Esophagus muscularis mucosa (tissue), 4 donors: ENCODE measurements around the gene C1orf174. TPM values are rescaled to one million over a fixed set of nuclear protein-coding genes. Genes with fewer than 3 reads are reported as not detected.
A peak's percentile ranks its signal among the peaks of the same experiment; 100 is the strongest.

Experiments
- DNase-seq: peaks from one replicate; pipeline ENCODE4 v3.0.0-alpha.2; 2017; ENCODE audit errors: extremely low spot score
- H3K27ac ChIP-seq, 4 donors: fragments of 200-600 bp; sonication (generic); replicated peaks in 1 of 4; 1 replicate in 3 of 4; 2 replicates in 1 of 4; pipeline ENCODE4 v1.5.1; 2016 to 2019; ENCODE audit warnings: mild to moderate bottlenecking in 1 of 4
- H3K27me3 ChIP-seq, 4 donors: fragments of 200-600 bp; sonication (generic); one replicate each; pipeline versions ENCODE4 v1.5.1 to v1.6.0; 2016 to 2019
- H3K36me3 ChIP-seq, 4 donors: fragments of 200-600 bp; sonication (generic); one replicate each; pipeline ENCODE4 v1.5.1; 2016 to 2019
- H3K4me1 ChIP-seq, 4 donors: fragments of 200-600 bp; sonication (generic); one replicate each; pipeline ENCODE4 v1.5.1; 2016 to 2019
- H3K4me3 ChIP-seq, 4 donors: fragments of 200-600 bp; sonication (generic); 1 replicate in 2 of 4; 2 replicates in 2 of 4; pipeline ENCODE4 v1.5.1; 2016 to 2019; ENCODE audit warnings: mild to moderate bottlenecking in 4 of 4, moderate library complexity in 1 of 4
- H3K9me3 ChIP-seq, 4 donors: fragments of 200-600 bp; sonication (generic); 1 replicate in 3 of 4; 2 replicates in 1 of 4; pipeline ENCODE4 v1.5.1; 2016 to 2019
- EP300 ChIP-seq: sonication (generic); formaldehyde crosslinking; IDR thresholded peaks from one replicate; pipeline ENCODE4 v1.6.1; 2017; ENCODE audit warnings: antibody characterized with exemption
- POLR2A ChIP-seq: fragments of 450-650 bp; IDR thresholded peaks from one replicate; pipeline ENCODE4 v1.6.1; 2017; ENCODE audit warnings: antibody characterized with exemption, moderate library complexity, mild to moderate bottlenecking, low read depth
- POLR2AphosphoS5 ChIP-seq, 2 donors: sonication (generic); formaldehyde crosslinking; IDR thresholded peaks; one replicate each; pipeline ENCODE4 v1.6.1; 2017; ENCODE audit warnings: antibody characterized with exemption in 2 of 2
- WGBS: methylation state at CpG from one replicate; pipeline ENCODE4 v1.1.5; 2018; 5-methylcytosine and 5-hydroxymethylcytosine counted together
- intact Hi-C: fragments of 100-400 bp; cut with DNase I; formaldehyde crosslinking; loops from one replicate; pipeline ENCODE4 v1.15.1; 2023
- total RNA-seq, 4 donors: library from RNA; depleted of rRNA; stranded (reverse); fragments of >200 nt; gene quantifications; one replicate each; pipeline versions ENCODE4 v1.1.0 to v1.2.1, GENCODE V29; 2016
- TF ChIP-seq, protein P1 (sequence below), 3 experiments: fragments of 200-600 bp in 2 of 3; fragments of 450-650 bp in 1 of 3; sonication (generic) in 2 of 3; IDR thresholded peaks; one replicate each; pipeline ENCODE4 v1.5.1; 2017 to 2019; ENCODE audit warnings: antibody characterized with exemption in 3 of 3, mild to moderate bottlenecking in 2 of 3, moderate library complexity in 1 of 3

C1orf174 gene
- total RNA-seq, 4 donors from 2014 or later, result 25.0 to 35.1 (median 27.6) TPM

DNA sequence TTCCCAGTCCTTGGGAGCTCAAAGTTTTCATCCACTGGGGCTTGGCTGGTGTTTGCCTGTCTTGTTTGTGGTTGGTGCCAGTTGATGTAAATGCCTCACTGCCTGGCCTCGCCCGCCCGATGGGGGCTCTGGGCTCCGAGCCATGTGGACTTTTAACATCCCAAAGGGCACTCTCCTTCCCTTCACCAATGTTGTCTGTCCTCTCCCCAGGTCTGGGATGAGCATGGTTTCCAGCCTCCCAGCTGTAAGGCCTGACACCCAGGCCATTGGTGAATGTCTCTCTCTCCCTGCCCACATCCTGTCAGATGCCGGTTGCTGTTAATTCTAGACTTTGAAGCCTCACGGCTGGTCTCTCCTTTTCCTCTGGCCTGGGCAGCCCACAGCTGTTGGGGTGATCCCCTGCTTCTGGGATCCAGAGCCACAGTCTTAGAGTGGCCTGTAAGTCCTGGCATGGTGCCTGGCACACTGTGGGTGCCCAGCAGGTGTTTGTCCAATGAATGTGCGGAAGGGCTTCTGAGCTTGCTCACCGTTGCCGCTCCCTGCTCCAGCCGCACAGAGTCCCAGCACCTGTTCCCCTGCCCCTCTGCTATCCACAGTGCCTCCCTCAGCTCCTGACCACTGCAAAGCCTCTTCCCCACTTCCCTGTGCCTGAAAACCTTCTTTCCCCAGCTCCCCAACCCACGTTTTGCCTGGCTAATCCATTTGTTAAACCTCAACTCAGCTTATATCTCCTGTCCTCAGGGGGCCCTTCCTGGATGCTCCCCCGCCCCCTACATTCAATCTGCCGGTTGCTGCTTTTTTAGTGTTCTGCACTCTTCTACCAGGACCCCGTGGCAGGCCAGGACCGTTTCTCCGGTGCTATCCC lies 3.3 kb upstream of the C1orf174 start:
- intact Hi-C loops, result loop anchor here (2.0 kb wide), 1 partner anchor 47 kb away; the partner anchor contains the start of genes CEP104 and DFFB
- H3K4me3 ChIP-seq, result no peak overlapping the region
- H3K27ac ChIP-seq, result no peak overlapping the region
- WGBS, result 81% methylated on average over 16 of the region's 16 CpGs
- no peaks in the 10 kb centered on the region for H3K27me3 ChIP-seq
- H3K36me3 ChIP-seq, result no peaks in the 10 kb centered on the region
- TF ChIP-seq EP300, result no peak
- TF ChIP-seq, protein P1, sequence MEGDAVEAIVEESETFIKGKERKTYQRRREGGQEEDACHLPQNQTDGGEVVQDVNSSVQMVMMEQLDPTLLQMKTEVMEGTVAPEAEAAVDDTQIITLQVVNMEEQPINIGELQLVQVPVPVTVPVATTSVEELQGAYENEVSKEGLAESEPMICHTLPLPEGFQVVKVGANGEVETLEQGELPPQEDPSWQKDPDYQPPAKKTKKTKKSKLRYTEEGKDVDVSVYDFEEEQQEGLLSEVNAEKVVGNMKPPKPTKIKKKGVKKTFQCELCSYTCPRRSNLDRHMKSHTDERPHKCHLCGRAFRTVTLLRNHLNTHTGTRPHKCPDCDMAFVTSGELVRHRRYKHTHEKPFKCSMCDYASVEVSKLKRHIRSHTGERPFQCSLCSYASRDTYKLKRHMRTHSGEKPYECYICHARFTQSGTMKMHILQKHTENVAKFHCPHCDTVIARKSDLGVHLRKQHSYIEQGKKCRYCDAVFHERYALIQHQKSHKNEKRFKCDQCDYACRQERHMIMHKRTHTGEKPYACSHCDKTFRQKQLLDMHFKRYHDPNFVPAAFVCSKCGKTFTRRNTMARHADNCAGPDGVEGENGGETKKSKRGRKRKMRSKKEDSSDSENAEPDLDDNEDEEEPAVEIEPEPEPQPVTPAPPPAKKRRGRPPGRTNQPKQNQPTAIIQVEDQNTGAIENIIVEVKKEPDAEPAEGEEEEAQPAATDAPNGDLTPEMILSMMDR (IDR thresholded peaks at IDR 0.05), result no peak
- TF ChIP-seq POLR2A, result no peak
- TF ChIP-seq POLR2AphosphoS5 (IDR thresholded peaks at IDR 0.05), result no peak
- peaks cover 7 to 20% (median 15%) of the 10 kb centered on the region in 4 donors for H3K4me1 ChIP-seq
- H3K9me3 ChIP-seq, result peaks cover 0 to under 1% (median 0%) of the 10 kb centered on the region in 4 donors
- DNase-seq, result no peak

DNA sequence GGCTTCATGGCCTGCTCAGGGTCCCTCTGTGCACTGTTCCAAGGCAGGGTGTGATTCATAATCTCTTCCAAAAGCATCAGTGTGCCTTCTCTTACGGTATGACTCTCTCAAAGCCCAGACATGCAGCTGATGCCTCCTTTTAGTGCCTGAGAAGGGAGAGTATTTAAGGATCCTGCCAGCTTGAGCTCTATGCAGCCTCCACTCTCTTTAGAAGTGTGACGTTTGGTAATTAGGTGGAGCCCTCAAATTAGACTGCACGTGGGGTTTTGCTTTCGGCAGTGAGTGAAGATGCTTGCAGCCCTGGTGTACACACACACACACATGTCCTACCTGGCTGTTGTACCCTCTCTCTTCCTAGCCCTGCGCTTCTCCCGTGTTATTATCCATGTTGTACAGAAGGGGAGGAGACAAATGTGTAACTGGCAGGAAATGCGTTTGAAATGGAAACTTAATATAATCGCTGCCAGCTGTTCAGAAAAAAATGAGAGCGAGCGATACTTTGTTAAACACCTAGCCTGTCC lies 2.6 kb upstream of the C1orf174 start:
- Histone ChIP-seq H3K4me3 (no peak overlapping the region), H3K27ac (no peak overlapping the region), H3K27me3 (no peaks in the 10 kb centered on the region), H3K4me1 (peaks cover 7 to 20% (median 15%) of the 10 kb centered on the region in 4 donors), H3K36me3 (no peaks in the 10 kb centered on the region), H3K9me3 (peaks cover 0 to 8% (median 3%) of the 10 kb centered on the region in 4 donors)
- 75% methylated on average over 10 of the region's 10 CpGs for WGBS
- TF ChIP-seq POLR2A (no peak), POLR2AphosphoS5 (IDR thresholded peaks at IDR 0.05) (no peak), EP300 (no peak)
- TF ChIP-seq, protein P1 (IDR thresholded peaks at IDR 0.05), result no peak
- no peak for DNase-seq
- intact Hi-C loops, result loop anchor here (2.0 kb wide), 1 partner anchor 46 kb away; the partner anchor contains the start of genes CEP104 and DFFB

DNA sequence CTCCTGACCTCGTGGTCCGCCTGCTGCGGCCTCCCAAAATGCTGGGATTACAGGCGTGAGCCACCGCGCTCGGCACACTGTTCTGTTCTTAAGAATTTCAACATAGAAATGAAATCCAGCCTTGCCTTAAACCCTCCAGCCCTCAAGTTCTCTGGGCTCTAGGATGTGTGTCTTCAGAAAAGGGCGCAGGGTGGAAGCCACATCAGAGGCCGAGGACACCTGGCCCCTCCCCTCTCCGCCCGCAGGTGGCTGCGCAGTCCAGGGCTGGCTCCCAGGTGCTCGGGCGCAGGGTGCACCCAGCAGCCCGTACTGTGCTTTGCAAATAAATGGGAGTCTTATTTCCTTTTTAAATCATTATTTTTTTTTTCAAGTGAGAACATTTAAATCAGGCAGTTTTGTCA lies 2.0 kb upstream of the C1orf174 start:
- WGBS, result 94% methylated on average over 15 of the region's 15 CpGs
- Histone ChIP-seq H3K9me3 (peaks cover 0 to 11% (median 5%) of the 10 kb centered on the region in 4 donors), H3K27me3 (no peaks in the 10 kb centered on the region), H3K4me1 (peaks cover 7 to 20% (median 15%) of the 10 kb centered on the region in 4 donors), H3K36me3 (no peaks in the 10 kb centered on the region), H3K27ac (no peak overlapping the region), H3K4me3 (no peak overlapping the region)
- intact Hi-C loops, result loop anchor here (2.0 kb wide), 1 partner anchor 45 kb away; the partner anchor contains the start of genes CEP104 and DFFB
- TF ChIP-seq, protein P1 (IDR thresholded peaks at IDR 0.05), result no peak
- TF ChIP-seq EP300 (no peak), POLR2A (no peak), POLR2AphosphoS5 (IDR thresholded peaks at IDR 0.05) (no peak)
- DNase-seq, result no peak

DNA sequence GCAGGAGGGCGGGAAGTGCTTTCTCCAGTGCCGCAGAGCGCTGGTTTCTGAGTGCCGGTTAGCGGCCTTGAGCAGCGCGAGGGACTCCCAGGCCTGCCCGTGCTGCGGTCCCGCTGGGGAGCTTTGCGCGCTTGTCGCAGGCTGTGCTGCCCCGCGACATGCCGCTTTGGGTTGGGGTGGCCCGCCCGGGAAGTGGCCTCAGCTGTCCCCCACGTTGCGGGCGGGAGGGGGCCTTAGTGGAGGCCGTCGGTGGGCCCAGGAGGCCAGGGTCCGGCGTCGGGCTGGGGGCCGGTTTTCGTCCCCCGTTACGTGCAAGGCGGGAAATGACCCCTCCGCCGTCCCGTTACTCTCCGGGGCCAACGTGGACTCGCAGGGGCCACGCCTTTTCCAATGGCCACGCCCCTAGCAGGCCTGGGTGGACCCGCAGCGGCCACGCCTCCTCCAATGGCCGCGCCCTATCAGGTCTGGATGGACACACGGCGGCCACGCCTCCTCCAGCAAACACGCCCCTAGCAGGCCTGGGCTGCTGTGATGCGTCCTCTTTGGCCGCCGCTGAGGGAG lies 977 bp upstream of the C1orf174 start:
- H3K27me3 ChIP-seq, result no peaks in the 10 kb centered on the region
- peak; percentile 79 to 88 for TF ChIP-seq POLR2AphosphoS5 (IDR thresholded peaks at IDR 0.05)
- no peak for TF ChIP-seq POLR2A
- TF ChIP-seq, protein P1 (IDR thresholded peaks at IDR 0.05), result no peak
- no peak for TF ChIP-seq EP300
- H3K9me3 ChIP-seq, result peaks cover 0 to 11% (median 5%) of the 10 kb centered on the region in 4 donors
- no peaks in the 10 kb centered on the region for H3K36me3 ChIP-seq
- DNase-seq, result peak; percentile 99
- H3K4me1 ChIP-seq, result peaks cover 7 to 27% (median 22%) of the 10 kb centered on the region in 4 donors
- WGBS, result 0% methylated on average over 10 of the region's 51 CpGs
- intact Hi-C loops, result no loop called here
- H3K4me3 ChIP-seq, result peak overlapping the region; percentile 76 to 88 (median 86)
- H3K27ac ChIP-seq, result peak overlapping the region; percentile 93 to 98 (median 94)
